Ishikawa (cell line): ENCODE results near the gene SPOCK1.

Source experiments
- CEBPB ChIP-seq: IDR thresholded peaks from 2 replicates; pipeline ENCODE4 v1.6.1; 2012
- CREB1 ChIP-seq: IDR thresholded peaks from 2 replicates; pipeline ENCODE4 v1.6.1; 2012; ENCODE audit warnings: low read depth
- EGR1 ChIP-seq: IDR thresholded peaks from 2 replicates; pipeline ENCODE4 v1.6.1; 2012
- EP300 ChIP-seq: IDR thresholded peaks from 2 replicates; pipeline ENCODE4 v1.6.1; 2012; ENCODE audit warnings: borderline replicate concordance
- FOXM1 ChIP-seq: IDR thresholded peaks from 2 replicates; pipeline ENCODE4 v1.6.1; 2012; ENCODE audit warnings: low read depth, borderline replicate concordance
- NFIC ChIP-seq: IDR thresholded peaks from 2 replicates; pipeline ENCODE4 v1.6.1; 2012
- RAD21 ChIP-seq: IDR thresholded peaks from 2 replicates; pipeline ENCODE4 v1.6.1; 2012; ENCODE audit warnings: low read depth
- TAF1 ChIP-seq: IDR thresholded peaks from 2 replicates; pipeline ENCODE4 v1.6.1; 2012; ENCODE audit warnings: low read depth, mild to moderate bottlenecking
- TCF12 ChIP-seq: IDR thresholded peaks from 2 replicates; pipeline ENCODE4 v1.6.1; 2012; ENCODE audit warnings: low read depth
- TEAD4 ChIP-seq: IDR thresholded peaks from 2 replicates; pipeline ENCODE4 v1.6.1; 2012
- YY1 ChIP-seq: IDR thresholded peaks from 2 replicates; pipeline ENCODE4 v1.6.1; 2012; ENCODE audit warnings: low read depth
- ZBTB7A ChIP-seq: IDR thresholded peaks from 2 replicates; pipeline ENCODE4 v1.6.1; 2012; ENCODE audit warnings: low read depth
- TF ChIP-seq, protein P1 (sequence below): IDR thresholded peaks from 2 replicates; pipeline ENCODE4 v1.6.1; 2012
- TF ChIP-seq, protein P2 (sequence below): IDR thresholded peaks from 2 replicates; pipeline ENCODE4 v1.6.1; 2012; ENCODE audit warnings: low read depth, mild to moderate bottlenecking
- TF ChIP-seq, protein P3 (sequence below): IDR thresholded peaks from 2 replicates; pipeline ENCODE4 v1.6.1; 2012

SPOCK1 gene

DNA sequence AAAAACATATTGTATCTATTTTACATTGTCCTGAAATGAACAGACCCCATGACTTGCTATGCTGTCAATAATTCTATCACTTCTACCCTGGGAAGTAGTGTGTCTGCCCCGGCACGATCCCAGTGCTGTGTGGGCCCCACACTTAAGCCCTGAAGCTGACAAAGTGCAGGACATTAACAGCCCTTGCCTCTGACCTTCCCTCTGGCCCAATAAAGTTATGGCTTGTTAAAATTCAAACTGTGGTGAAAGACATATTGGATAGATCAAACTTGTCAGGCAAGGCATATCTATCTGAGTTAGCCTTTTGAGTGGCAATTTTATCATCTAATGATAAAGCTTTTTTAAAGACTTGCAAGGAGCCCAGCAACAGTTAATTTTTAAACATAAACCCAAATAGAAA, 229.2 kb downstream of the SPOCK1 start:
- no peak for TF ChIP-seq NFIC
- no peak for TF ChIP-seq ZBTB7A
- no peak for TF ChIP-seq TEAD4
- TF ChIP-seq, protein P1, sequence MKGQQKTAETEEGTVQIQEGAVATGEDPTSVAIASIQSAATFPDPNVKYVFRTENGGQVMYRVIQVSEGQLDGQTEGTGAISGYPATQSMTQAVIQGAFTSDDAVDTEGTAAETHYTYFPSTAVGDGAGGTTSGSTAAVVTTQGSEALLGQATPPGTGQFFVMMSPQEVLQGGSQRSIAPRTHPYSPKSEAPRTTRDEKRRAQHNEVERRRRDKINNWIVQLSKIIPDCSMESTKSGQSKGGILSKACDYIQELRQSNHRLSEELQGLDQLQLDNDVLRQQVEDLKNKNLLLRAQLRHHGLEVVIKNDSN, result no peak
- TF ChIP-seq, protein P2, sequence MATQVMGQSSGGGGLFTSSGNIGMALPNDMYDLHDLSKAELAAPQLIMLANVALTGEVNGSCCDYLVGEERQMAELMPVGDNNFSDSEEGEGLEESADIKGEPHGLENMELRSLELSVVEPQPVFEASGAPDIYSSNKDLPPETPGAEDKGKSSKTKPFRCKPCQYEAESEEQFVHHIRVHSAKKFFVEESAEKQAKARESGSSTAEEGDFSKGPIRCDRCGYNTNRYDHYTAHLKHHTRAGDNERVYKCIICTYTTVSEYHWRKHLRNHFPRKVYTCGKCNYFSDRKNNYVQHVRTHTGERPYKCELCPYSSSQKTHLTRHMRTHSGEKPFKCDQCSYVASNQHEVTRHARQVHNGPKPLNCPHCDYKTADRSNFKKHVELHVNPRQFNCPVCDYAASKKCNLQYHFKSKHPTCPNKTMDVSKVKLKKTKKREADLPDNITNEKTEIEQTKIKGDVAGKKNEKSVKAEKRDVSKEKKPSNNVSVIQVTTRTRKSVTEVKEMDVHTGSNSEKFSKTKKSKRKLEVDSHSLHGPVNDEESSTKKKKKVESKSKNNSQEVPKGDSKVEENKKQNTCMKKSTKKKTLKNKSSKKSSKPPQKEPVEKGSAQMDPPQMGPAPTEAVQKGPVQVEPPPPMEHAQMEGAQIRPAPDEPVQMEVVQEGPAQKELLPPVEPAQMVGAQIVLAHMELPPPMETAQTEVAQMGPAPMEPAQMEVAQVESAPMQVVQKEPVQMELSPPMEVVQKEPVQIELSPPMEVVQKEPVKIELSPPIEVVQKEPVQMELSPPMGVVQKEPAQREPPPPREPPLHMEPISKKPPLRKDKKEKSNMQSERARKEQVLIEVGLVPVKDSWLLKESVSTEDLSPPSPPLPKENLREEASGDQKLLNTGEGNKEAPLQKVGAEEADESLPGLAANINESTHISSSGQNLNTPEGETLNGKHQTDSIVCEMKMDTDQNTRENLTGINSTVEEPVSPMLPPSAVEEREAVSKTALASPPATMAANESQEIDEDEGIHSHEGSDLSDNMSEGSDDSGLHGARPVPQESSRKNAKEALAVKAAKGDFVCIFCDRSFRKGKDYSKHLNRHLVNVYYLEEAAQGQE, result no peak
- no peak for TF ChIP-seq YY1
- TF ChIP-seq, protein P3, sequence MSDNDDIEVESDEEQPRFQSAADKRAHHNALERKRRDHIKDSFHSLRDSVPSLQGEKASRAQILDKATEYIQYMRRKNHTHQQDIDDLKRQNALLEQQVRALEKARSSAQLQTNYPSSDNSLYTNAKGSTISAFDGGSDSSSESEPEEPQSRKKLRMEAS, result no peak
- TF ChIP-seq TCF12, result no peak
- no peak for TF ChIP-seq EGR1
- no peak for TF ChIP-seq TAF1
- no peak for TF ChIP-seq RAD21
- TF ChIP-seq EP300, result no peak
- no peak for TF ChIP-seq CEBPB
- TF ChIP-seq CREB1, result no peak
- TF ChIP-seq FOXM1, result no peak

DNA sequence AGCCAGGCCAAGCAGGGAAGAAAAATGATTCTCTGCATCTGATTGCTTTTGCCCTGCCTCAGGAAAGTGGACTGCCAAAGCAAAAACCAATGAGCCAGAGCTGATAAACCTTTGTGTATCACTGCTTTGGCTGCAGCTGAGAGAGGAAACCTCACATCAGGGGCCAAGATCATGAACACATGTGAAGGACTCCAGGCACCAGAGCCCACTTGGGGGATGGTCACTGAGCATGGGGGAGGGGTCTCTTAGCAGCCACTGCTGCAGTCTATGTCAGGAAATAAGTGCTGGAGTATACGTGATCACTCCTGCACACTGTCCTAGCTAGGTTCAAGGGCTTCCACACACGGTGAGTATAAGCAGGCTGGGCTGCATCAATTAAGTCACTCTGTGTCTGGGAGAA, 229.9 kb downstream of the SPOCK1 start:
- TF ChIP-seq TCF12, result no peak
- TF ChIP-seq EP300, result no peak
- TF ChIP-seq RAD21, result no peak
- TF ChIP-seq, protein P3, result no peak
- no peak for TF ChIP-seq NFIC
- no peak for TF ChIP-seq EGR1
- no peak for TF ChIP-seq CEBPB
- TF ChIP-seq TAF1, result no peak
- TF ChIP-seq CREB1, result no peak
- TF ChIP-seq YY1, result no peak

DNA sequence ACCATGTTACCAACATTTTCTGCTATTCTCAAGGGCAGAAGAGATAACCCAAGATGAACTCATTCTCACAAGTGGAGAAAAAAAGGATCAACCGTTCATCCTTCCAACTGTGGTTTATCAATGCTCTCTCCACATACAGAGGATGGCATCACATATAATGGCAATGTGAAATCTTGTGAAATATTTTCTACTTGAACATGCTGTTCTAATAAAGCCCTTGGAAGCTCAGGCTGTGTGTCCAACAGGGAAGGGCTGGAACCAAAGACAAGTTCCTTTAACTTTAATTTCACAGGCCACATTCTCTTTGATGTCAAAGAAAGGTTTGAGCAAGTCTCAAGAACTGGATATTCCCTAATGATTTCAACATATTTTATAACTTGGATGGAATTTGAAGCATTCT, 230.5 kb downstream of the SPOCK1 start:
- TF ChIP-seq ZBTB7A, result no peak
- TF ChIP-seq TAF1, result no peak
- TF ChIP-seq, protein P3, result no peak
- TF ChIP-seq NFIC, result no peak

DNA sequence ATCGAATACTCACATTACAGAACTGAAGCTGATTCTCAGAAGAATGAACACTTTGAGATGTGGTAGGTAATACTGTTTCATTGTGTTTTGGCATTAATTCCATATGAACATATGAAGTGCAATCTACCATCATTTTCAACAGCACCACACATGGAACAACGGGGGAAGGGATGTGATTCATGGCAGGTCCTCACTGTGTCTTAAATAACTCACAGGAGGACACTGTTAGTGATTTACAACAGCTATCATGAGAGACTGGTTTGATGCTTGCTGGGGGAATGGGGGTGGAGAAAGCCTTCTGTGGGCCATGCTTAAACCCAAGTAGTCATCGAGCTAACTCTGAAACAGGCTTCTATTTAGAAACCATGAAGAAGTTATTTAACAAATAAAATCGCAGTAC, 232.9 kb downstream of the SPOCK1 start:
- TF ChIP-seq, protein P3, result no peak
- no peak for TF ChIP-seq ZBTB7A
- TF ChIP-seq FOXM1, result no peak
- no peak for TF ChIP-seq NFIC
- TF ChIP-seq, protein P2, result no peak
- TF ChIP-seq RAD21, result no peak
- TF ChIP-seq TCF12, result no peak
- TF ChIP-seq TEAD4, result no peak
- no peak for TF ChIP-seq CEBPB
- no peak for TF ChIP-seq EP300
- TF ChIP-seq YY1, result no peak
- no peak for TF ChIP-seq TAF1
- TF ChIP-seq, protein P1, result no peak
- TF ChIP-seq CREB1, result no peak
- TF ChIP-seq EGR1, result no peak

DNA sequence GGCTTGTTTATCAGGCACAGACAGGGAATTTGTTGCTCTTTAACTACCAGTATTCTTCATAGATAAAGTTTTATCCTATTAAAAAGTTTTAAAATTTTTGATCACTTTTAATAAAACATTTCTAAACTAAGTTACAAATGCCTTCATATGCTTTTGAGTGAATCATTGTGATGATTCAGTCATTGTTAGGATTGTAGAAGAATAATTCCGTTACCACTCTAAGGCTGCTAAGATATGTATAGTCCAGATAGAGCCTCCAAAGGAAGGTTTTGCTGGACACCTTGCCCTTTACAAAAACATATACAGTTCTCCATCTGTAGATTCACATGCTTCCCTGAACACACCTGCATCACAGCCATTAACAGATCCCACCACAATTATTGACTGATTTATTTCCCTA, 233.7 kb downstream of the SPOCK1 start:
- TF ChIP-seq, protein P3, result no peak
- TF ChIP-seq EGR1, result no peak
- no peak for TF ChIP-seq CEBPB
- TF ChIP-seq TEAD4, result no peak
- TF ChIP-seq CREB1, result no peak
- TF ChIP-seq, protein P1, result no peak

DNA sequence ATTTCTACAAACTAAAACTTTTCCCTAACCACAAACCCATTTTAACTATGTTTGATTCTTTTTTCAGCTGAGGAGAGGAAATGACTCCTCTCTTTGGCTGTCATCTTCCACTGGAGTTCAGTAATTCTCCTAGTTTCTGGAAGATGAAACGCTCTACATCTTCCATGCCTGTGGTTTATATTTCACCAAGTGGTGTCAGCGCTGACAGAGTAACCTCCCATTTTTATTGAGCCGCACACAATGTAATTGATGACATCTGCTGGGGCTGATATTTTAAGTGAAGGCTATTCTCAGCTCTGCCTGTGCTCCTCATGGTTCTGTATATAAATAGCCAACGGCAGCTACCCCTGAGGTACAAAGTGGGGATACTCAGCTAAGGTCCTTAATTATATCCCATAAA, 234.6 kb downstream of the SPOCK1 start:
- TF ChIP-seq CEBPB, result no peak
- TF ChIP-seq TEAD4, result no peak
- TF ChIP-seq EP300, result no peak
- no peak for TF ChIP-seq ZBTB7A
- no peak for TF ChIP-seq TCF12
- no peak for TF ChIP-seq FOXM1
- TF ChIP-seq YY1, result no peak
- TF ChIP-seq, protein P2, result no peak
- TF ChIP-seq NFIC, result no peak
- TF ChIP-seq, protein P3, result no peak
- no peak for TF ChIP-seq CREB1
- no peak for TF ChIP-seq RAD21
- TF ChIP-seq, protein P1, result no peak
- TF ChIP-seq TAF1, result no peak
- TF ChIP-seq EGR1, result no peak
